Right atrium auricular region (tissue), 2 donors: ENCODE measurements around the gene NSUN3. TPM values are rescaled to one million over a fixed set of nuclear protein-coding genes. Genes with fewer than 3 reads are reported as not detected.

ENCODE experiments used
- DNase-seq: peaks from one replicate; pipeline ENCODE4 v3.0.0-alpha.2; 2019; ENCODE audit warnings: low spot score
- H3K27ac ChIP-seq, 2 donors: fragments of 200-600 bp; sonication (generic); 1 replicate in 1 of 2; 2 replicates in 1 of 2; pipeline ENCODE4 v1.5.1; 2016 to 2019
- H3K27me3 ChIP-seq, 2 donors: fragments of 200-600 bp; sonication (generic); one replicate each; pipeline versions ENCODE4 v1.5.1 to v1.6.0; 2017 to 2019
- H3K36me3 ChIP-seq: fragments of 200-600 bp; sonication (generic); one replicate; pipeline ENCODE4 v1.5.1; 2016
- H3K4me1 ChIP-seq, 2 donors: fragments of 200-600 bp; sonication (generic); one replicate each; pipeline versions ENCODE4 v1.5.1 to v1.6.0; 2017 to 2019
- H3K4me3 ChIP-seq, 2 donors: fragments of 200-600 bp; sonication (generic); 1 replicate in 1 of 2; 2 replicates in 1 of 2; pipeline ENCODE4 v1.5.1; 2017 to 2019; ENCODE audit warnings: mild to moderate bottlenecking in 1 of 2, moderate library complexity in 1 of 2
- H3K9me3 ChIP-seq, 2 donors: fragments of 200-600 bp; sonication (generic); one replicate each; pipeline ENCODE4 v1.5.1; 2019
- CTCF ChIP-seq, 2 donors: fragments of 200-600 bp; sonication (generic); IDR thresholded peaks; one replicate each; pipeline ENCODE4 v1.5.1; 2019; ENCODE audit warnings: antibody characterized with exemption in 2 of 2
- total RNA-seq, 2 donors: library from RNA; depleted of rRNA; stranded (reverse); fragments of >200 nt; gene quantifications; one replicate each; pipeline ENCODE4 v1.1.0, GENCODE V29; 2016

NSUN3 gene
- total RNA-seq, 2 donors from 2014 or later: 6.1 to 6.6 TPM

GRCh38 chr3:94171954-94172353 is 109.1 kb downstream of the NSUN3 start:
- no peak overlapping the region for H3K4me3 ChIP-seq
- DNase-seq: no peak
- H3K27me3 ChIP-seq: no peaks in the 10 kb centered on the region
- no peaks in the 10 kb centered on the region for H3K4me1 ChIP-seq
- no peaks in the 10 kb centered on the region for H3K9me3 ChIP-seq
- H3K27ac ChIP-seq: no peak overlapping the region
- TF ChIP-seq CTCF (IDR thresholded peaks at IDR 0.05): no peak
- no peaks in the 10 kb centered on the region for H3K36me3 ChIP-seq

GRCh38 chr3:94172695-94173310 is 109.9 kb downstream of the NSUN3 start:
- Histone ChIP-seq H3K4me3 (no peak overlapping the region), H3K4me1 (no peaks in the 10 kb centered on the region), H3K27me3 (no peaks in the 10 kb centered on the region), H3K9me3 (no peaks in the 10 kb centered on the region), H3K36me3 (no peaks in the 10 kb centered on the region), H3K27ac (no peak overlapping the region)
- no peak for DNase-seq
- TF ChIP-seq CTCF (IDR thresholded peaks at IDR 0.05): no peak

GRCh38 chr3:94173673-94174434 is 111.0 kb downstream of the NSUN3 start:
- TF ChIP-seq CTCF (IDR thresholded peaks at IDR 0.05): no peak
- no peaks in the 10 kb centered on the region for H3K27me3 ChIP-seq
- no peaks in the 10 kb centered on the region for H3K9me3 ChIP-seq
- H3K4me3 ChIP-seq: no peak overlapping the region
- DNase-seq: no peak
- H3K27ac ChIP-seq: no peak overlapping the region
- H3K36me3 ChIP-seq: no peaks in the 10 kb centered on the region
- no peaks in the 10 kb centered on the region for H3K4me1 ChIP-seq

GRCh38 chr3:94175677-94176076 is 112.8 kb downstream of the NSUN3 start:
- H3K27ac ChIP-seq: no peak overlapping the region
- DNase-seq: no peak
- no peaks in the 10 kb centered on the region for H3K27me3 ChIP-seq
- H3K4me3 ChIP-seq: no peak overlapping the region
- H3K36me3 ChIP-seq: no peaks in the 10 kb centered on the region
- no peaks in the 10 kb centered on the region for H3K9me3 ChIP-seq
- H3K4me1 ChIP-seq: no peaks in the 10 kb centered on the region
- no peak for TF ChIP-seq CTCF (IDR thresholded peaks at IDR 0.05)

GRCh38 chr3:94176988-94177745 is 114.3 kb downstream of the NSUN3 start:
- H3K4me3 ChIP-seq: no peak overlapping the region
- H3K27me3 ChIP-seq: no peaks in the 10 kb centered on the region
- no peaks in the 10 kb centered on the region for H3K4me1 ChIP-seq
- TF ChIP-seq CTCF (IDR thresholded peaks at IDR 0.05): no peak
- H3K36me3 ChIP-seq: no peaks in the 10 kb centered on the region
- H3K27ac ChIP-seq: no peak overlapping the region
- no peaks in the 10 kb centered on the region for H3K9me3 ChIP-seq
- no peak for DNase-seq

Other genes starting within 250 kb of the NSUN3 start
- gene PROS1, start 89.2 kb upstream of the NSUN3 start, total RNA-seq: 10 to 100 TPM; 77.7 to 94.0 TPM
- 1 to 10 TPM; 3.5 to 4.3 TPM for gene ARL13B, start 82.9 kb upstream of the NSUN3 start, total RNA-seq
- not detected for gene STX19, start 34.5 kb upstream of the NSUN3 start, total RNA-seq
- gene DHFR2, start 145 bp upstream of the NSUN3 start, total RNA-seq: 1 to 10 TPM; 3.2 to 3.6 TPM